COR-L47 (cell line): ENCODE measurements around the gene DEGS2.
"Not testable (repeated sequence)": the region's sequence is repeated elsewhere in the genome, so short reads cannot be mapped to it uniquely, and the experiment has no call there.

Experiments used
- DNase-seq: peaks from one replicate; lab custom pipeline; 2025; lab: John Stamatoyannopoulos, UW

DEGS2 gene

DNA sequence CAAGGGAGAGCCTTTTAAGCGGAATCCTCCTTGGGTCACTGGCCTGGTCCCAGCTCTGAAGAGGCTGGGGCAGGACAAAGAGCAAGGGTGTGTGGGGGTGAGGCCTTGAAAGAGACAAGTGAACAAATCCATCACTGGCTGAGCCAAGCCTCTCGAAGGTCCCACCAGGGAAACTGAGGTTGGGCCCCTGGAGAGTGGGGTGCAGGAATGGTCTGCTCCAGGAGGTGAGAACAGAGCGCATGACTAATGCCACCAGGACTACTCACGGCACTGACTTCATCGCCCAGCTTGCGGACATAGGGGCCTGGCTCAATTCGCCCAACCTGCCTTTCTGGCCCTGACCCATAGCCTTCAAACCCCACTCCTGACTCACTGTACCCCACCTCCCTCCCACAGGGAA, 19.2 kb upstream of the DEGS2 start:
- no peak for DNase-seq

DNA sequence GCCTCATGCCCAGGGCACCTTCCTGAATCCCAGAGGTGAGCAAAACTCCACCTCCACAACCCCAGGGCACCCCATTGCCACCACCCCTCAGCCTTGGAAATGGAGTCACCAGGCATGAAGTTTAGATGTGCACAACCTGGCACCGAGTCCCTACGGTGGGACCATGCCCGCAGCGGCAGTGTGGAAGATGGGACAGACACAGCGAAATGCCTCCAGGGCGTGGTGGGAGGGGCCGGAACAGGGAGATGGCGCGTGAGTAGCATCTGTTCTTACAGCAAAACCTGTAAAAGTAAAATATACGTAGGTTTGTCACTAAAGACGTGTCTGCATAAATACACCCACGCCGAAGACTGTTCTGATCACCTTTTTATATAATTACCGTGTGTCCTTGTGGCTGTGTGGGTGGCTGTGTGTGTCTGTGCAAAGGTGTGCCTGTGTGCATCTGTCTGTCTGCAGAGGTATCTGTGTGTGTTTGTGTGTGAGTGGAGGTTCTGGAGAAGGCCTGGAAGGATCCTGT, 17.4 kb upstream of the DEGS2 start:
- DNase-seq, result no peak

DNA sequence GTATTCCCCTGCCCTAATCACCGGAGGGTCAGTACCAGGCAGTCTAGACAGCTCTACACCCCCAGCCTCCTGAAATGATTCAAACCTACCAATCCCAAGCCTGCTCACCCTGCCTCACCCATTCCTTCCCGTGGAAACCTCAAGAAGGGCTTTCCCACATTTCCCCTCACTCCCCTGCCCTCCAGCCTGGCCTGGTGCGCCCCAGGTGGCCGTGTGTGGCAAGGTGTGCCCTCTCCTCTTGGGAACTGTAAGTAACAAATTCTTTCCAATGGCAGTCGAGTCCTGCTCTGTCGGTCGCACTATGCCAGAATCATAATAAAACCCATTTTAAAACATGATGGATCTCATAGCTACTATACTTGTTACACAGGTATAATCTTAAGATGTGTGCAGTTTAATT, 13.9 kb upstream of the DEGS2 start:
- no peak for DNase-seq

DNA sequence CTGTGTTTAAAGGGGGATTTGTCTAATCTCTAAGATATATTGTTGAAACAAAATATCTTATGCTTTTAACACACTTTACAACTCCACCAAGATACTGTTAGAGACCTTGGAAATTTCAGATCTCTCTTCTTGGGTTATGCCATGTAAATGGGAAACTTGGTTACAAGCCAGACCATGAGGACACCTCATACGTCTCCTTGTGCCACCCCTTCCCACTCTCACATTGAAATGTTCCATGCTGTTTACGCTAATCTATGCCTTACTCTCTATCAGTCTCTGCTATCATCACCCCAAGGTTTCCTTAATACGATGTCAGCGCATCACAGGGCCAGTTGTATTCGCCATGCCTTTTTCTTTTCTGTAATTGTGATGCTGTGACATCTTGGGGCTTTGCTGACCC, 13.4 kb upstream of the DEGS2 start:
- DNase-seq, result no peak

DNA sequence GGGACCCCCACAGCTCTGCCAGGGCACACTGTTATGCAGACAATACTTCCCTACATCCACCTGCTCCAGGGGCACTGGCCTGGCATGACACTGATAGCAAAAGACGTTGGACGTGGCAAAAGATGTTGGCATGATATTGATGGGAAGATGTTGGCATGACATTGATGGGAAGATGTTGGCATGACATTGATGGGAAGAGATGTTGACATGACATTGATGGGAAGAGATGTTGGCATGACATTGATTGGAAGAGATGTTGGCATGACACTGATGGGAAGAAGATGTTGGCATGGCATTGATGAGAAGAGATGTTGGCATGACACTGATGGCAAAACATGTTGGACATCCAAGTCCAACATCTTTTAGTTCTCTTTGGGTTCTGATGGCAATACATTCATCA, 11.4 kb upstream of the DEGS2 start:
- no peak for DNase-seq

DNA sequence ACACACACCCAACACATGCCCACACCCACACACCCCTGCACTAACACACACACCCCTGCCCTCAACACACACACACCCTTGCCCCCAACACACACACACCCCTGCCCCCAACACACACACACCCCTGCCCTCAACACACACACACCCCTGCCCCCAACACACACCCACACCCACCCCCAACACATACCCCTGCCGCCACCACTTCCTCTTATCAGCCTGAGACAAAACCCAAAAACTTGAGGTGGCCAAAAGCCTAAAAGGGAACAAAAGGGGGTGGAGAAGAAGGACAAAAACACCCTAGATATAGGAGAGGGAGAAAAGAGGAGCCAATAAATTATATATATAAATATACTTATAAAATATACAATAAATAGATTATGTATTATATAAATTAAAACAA, 9.1 kb upstream of the DEGS2 start:
- DNase-seq, result no peak

DNA sequence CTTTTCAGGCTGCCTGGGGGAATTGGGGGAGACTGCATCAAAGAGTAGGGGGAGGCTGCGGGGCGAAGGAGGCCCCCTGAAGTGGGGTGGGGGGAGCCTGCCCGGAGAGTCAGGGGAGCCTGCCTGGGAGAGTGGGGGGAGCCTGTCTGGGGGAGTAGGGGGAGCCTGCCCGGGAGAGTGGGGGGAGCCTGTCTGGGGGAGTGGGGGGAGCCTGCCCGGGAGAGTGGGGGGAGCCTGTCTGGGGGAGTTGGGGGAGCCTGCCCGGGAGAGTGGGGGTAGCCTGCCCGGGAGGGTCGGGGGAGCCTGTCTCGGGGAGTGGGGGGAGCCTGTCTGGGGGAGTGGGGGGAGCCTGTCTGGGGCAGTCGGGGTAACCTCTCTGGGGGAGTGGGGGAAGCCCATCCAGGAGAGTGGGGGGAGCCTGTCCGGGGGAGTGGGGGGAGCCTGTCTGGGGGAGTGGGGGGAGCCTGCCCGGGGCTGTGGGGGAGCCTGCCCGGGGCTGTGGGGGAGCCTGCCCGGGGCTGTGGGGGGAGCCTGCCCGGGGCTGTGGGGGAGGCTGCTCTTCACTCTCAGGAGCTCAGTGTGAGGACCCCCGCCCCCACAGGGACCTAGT, 6.5 kb upstream of the DEGS2 start:
- DNase-seq, result no peak

DNA sequence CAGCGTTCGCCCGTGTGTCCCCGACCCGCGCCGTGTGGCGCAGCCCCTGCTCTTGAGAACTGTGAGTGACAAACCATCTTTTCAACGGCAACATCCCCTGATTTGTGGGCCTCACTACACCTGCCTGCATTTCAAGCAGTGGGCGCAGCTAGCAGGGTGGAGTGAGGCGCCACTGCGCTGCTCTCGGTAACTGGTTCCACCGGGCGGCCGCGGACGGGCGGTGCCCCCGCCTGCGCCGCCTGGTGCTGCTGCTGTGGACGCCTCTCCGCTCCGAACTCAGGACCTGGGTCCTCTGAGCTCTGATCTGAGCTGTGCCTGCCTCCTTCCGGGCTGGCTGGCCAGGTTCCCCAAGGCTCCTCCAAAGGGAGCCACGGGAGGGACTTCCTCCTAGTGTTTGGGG, 5.9 kb upstream of the DEGS2 start:
- no peak for DNase-seq

DNA sequence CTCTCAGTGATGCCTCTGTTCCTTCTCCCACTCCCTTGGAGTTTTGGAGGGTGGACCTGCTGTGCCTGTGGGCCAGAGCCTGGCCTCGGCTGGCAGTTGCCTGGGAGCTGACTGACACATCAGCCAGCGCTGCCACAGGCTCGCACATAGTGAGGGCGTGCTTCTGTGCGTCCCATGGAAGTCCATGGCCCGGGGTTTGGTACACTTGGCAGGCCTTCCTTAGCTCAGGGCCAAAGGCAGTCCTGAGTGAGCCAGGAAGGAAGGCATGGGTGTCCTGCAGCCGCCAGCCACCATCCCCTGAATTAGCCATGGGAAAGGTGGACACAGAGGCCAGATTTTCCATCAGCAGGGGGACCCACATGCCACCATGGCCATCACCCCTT, 1.1 kb upstream of the DEGS2 start:
- DNase-seq, result no peak

DNA sequence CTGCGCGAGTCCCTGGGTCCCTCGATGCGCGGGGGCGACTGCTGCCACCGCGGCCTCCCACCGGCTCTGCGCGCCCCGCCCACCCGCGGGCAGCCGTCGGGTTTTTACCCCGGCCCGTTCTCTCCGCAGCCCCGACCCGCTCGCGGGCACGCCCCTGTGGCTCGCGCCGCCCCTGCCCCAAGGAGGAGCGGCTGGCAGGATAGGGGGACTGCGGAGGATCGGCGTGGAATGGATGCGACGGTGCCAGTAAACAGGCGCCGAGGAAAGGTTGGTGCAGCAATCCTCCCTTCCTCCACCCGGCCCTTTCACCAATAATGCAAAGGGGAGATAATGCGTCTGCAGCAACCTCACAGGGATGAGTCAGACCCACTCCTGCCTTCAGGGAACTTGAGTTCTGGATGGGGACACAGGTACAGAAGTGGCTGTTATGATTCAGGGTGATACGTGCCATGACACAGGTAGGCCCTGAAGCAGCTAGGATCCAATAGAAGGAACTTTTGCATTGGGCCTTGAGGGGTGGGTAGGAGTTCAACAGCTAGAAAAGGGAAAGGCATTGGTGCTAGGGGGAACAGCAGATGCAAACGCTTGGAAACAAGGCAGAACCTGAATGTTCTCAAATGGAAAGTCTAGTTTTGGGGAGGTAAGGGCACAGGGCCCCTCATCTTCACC, 554 bp upstream of the DEGS2 start:
- no peak for DNase-seq

DNA sequence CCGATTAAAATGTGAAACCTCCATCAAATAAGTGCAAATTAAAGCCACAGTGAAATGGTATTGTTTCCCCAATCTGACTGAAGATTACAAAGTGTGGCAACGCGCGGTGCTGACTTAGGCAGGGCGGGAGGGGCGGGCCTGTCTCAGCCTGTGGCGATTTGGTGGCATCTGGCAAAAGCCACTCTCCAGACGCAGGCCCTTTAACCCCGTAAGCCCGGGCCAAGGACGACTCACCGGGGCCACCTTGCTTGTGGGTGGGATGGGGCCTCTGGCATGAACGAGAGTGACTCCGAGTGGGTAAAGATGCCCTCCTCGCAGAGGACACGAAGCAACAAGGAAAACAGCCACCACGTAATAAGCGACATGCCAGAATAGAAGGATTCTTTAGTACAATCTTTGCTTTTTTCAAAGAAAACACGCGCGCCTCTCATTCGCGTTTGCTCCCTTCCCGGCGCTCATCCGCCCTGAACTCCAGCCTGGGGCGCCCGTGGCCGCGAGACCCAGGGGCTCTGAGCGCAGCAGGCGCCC, 815 bp downstream of the DEGS2 start:
- DNase-seq, result no peak

DNA sequence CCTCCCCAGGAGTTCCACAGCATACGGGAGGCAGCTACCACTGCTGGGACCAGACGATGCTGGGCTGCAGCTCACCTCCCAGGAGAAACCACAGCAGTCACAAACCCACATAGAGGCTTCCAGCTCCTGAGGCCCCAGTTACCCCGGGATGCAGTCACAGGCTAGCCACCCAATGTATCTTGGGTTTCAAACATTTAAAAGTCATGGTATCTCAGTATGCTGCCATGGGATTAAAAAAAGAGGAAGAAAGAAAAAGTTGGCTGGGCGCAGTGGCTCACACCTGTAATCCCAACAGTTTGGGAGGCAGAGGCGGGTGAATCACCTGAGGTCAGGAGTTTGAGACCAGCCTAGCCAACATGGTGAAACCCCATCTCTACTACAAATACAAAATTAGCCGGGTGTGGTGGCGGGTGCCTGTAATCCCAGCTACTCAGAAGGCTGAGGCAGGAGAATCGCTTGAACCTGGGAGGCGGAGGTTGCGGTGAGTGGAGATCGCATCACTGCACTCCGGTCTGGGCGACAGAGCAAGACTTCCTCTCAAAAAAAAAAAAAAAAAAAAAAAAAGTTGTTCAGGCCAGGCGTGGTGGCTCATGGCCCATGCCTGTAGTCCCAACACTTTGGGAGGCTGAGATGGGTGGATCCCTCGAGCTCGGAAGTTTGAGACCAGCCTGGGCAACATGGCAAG, 1.8 kb downstream of the DEGS2 start:
- not testable (repeated sequence) for DNase-seq

DNA sequence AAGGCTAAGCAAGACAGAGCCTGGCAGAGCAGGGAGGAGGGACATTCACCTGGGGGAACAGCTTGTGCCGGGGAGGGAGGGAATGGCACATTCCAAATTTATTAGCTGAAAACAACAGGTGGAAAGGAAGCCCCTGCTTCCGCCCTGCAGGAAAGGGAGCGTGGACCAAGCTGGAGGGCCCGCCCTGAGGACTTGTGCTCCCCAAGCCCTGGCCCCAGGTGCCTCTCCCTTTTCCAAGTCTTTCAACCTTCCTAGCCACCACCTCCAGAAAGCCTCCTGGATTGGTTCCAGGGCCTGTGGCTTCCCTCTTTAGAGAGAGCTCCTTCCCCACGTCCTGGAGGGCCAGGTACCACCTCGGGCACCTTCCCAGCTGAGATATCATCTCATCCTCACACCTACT, 2.7 kb downstream of the DEGS2 start:
- DNase-seq, result no peak

DNA sequence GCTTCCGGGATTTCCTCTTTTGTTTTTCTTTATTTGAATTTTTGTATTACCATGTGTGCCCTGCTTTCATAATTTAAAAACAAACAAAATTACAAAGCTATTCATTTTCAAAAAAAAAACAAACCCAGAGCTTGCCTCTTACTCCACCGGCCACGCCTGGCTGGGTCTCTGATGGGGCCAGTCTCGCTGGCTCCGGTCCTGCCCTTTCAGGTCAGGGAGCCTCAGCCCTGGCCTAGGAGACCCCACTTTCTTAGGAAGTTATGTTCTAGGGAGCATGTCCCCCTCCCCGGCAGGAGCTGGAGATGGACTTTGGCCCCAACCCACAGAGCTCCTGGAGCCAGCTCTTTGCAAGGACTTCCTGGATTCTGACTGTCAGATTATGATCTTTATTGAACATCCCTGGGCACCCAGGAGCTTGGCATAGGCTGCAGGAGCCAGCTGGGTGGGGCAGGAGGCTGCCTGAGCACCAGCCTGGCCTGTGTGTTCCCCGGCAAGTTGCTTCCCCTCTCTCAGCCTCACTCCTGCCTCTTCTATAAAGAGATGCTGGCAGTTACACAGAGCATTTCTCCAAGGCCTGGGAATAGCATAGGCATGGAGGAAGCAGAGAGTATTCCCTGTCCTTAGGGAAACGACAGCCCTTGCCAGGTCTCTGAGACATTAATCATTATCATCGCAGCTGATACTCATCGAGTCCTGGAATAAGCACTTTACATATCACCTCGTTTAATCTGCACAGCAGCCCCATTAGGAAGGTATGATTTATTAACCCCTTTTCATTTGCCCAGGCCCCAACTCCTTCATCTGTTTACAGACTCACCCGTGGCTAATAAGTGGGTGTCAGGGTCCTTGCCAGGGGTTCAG, 3.5 kb downstream of the DEGS2 start:
- DNase-seq, result peak; percentile 68

DNA sequence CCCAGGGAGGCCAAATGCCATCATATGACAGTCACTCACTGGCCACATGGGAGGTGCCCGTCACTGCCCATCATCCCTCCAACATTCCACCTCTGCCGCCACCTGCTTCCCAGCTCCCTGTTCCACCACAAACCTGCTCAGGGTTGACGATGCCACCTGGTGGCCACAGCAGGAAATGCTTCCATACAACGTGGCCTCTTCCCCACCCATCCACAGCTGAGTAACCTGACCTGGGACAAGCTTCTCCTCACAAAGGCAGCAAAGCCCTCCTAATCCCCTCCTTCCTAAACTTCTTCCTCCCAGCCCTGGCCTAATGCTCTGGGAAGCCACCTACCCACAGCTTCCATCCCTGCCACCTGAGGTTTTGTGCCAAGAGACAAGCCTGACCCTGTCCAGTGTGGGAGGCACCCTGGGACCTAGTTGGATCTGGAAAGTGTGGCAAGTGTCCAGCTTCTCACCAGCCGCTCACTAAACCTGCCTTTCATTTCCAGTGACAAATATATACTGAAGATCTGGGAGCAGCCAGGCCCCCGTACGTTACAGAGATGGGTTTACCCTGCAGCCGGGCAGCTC, 4.3 kb downstream of the DEGS2 start:
- no peak for DNase-seq

DNA sequence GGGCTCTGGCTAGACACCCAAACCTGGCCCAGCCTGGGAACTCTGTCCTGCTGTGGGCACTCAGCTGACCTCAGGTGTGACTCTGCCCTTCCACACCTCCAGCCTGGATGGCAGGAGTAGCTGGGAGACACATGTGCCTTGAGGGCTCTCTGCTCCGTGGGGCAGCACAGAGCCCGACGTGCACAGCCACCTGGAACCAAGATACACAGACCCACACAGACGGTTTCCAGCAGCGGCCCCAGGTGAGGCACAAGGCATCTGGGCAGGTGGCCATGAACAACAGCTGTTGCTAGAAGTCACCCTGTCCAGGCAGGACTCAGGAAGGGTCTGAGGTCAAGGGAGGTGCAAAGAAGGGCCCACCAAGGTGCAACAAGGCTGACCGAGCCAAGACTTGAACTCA, 5.9 kb downstream of the DEGS2 start:
- DNase-seq, result no peak

DNA sequence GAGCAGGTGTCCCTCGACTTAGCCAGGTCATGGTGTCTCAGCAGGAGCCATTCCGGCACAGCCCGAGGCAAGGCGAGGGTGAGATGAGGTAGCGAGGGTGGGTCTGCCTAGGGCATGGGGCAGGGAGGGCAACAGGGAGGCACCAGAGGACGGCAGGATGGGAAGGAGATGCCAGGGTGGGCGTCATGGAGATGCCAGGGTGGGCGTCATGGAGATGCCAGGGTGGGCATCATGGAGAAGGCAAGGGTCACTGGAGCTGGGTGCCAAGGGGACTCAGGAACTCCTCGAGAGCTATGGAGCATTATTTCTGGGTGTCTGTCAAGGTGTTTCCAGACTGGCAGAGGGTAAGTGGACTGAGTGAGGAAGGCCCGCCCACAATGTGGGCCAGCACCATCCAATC, 7.4 kb downstream of the DEGS2 start:
- no peak for DNase-seq

DNA sequence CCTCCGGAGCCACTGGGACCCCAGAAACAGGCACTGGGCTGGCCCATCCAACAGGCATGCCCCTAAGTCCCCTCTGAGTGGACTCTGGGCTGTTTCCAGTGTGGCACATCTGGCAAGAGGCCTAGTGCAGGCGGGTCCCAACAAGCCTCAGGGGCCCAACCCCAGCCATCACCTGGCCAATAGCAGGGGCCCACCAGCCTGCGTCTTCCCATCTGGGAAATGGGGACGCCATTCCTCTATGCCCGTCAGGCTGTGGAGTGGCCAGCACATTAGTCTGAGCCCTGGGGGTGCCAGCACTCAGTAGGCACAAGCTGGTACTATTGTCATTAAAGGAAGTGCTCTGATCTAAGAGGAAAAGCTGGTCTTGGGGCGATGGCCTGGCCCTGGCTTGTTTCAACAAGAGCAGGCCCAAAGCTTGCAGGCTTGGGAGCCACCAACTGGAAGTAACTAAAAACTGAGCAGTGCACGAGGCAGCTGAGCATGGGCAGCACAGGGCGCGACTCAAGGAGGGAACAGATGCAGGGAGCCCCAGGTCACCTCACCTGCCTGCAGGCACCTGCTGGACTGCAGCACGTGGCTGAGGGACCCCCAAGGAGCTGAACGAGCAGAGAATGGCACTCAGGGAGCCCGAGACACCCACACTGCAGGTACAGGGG, 8.4 kb downstream of the DEGS2 start:
- DNase-seq, result no peak

DNA sequence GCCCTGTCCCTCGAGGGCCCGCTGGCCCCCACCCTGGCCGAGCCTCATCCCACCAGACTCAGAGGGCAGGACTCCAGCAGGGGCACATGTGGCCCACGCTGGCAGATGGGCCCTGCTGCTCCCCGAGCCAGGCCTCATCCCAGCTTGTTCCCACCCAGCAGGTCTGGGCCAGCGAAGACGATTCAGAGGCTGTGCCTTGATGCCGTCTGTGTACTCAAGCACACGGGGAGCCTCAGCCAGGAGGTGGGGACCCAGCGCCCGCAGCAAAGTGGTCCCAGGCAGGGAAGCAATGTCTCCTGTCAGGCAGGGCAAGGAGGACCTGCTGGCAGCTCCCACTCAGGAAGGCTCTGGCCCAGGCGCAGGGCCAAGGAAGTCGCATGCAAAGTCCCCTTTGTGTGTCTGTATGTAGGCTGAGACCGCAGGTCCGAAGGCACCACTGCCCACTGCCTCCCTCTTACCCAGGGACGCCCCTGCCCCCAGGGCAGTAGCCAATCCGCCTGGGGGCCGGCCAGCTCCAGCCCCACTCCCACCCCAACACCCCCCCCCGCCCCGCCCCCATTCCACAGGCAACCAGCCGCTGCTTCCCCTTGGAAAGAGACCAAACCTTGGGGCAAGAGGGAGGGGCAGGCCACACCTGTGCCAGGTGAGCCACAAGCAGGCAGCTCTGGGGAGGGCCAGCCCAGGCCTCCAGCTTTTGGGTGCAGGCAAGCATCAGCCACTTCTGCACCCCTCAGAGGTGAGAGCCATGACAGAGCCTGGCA, 9.4 kb downstream of the DEGS2 start:
- DNase-seq, result peak; percentile 33
